Activated naive CD4-positive, alpha-beta T cell treated with anti-CD3 and anti-CD28 coated beads, Interleukin-2, amount 10 ng/mL, durations not matched to agents 7 days and 5 days (primary cell): Measurements from ENCODE around the gene RAD51B.

ENCODE experiments used
- CTCF ChIA-PET: fragments of 350-600 bp; sonication (Branson Sonifier 250); formaldehyde crosslinking; loops from one replicate; lab custom pipeline; 2021; ENCODE audit warnings: antibody characterized with exemption; lab: Charles Lee
- DNase-seq: peaks from one replicate; pipeline ENCODE4 v3.0.0-alpha.2; 2020
- H3K27ac Mint-ChIP-seq: one replicate; pipeline ENCODE4 v1.8.0; 2021; ENCODE audit warnings: mild to moderate bottlenecking, moderate library complexity, mixed read lengths
- H3K27me3 Mint-ChIP-seq: one replicate; pipeline ENCODE4 v1.8.0; 2021; ENCODE audit warnings: mild to moderate bottlenecking, mixed read lengths
- H3K36me3 Mint-ChIP-seq: one replicate; pipeline ENCODE4 v1.8.0; 2021; ENCODE audit warnings: mixed read lengths
- H3K4me1 Mint-ChIP-seq: one replicate; pipeline ENCODE4 v1.8.0; 2021; ENCODE audit warnings: mixed read lengths
- H3K4me3 Mint-ChIP-seq: one replicate; pipeline ENCODE4 v1.8.0; 2021; ENCODE audit warnings: mild to moderate bottlenecking, moderate library complexity, mixed read lengths
- H3K9me3 Mint-ChIP-seq: one replicate; pipeline ENCODE4 v1.8.0; 2021; ENCODE audit warnings: mixed read lengths

Gene RAD51B

GRCh38 chr14:68391311-68392014, 571.9 kb downstream of the RAD51B start:
- Mint-ChIP-seq H3K4me1 (no peaks in the 10 kb centered on the region), H3K4me3 (no peak overlapping the region), H3K9me3 (no peaks in the 10 kb centered on the region), H3K27me3 (no peaks in the 10 kb centered on the region), H3K36me3 (peaks cover 3% of the 10 kb centered on the region), H3K27ac (no peak overlapping the region)
- DNase-seq = no peak
- CTCF ChIA-PET = no interaction called here

GRCh38 chr14:68392393-68393141, 573.0 kb downstream of the RAD51B start:
- Mint-ChIP-seq H3K27me3 (no peaks in the 10 kb centered on the region), H3K4me3 (no peak overlapping the region), H3K36me3 (peaks cover 3% of the 10 kb centered on the region), H3K9me3 (no peaks in the 10 kb centered on the region), H3K4me1 (no peaks in the 10 kb centered on the region), H3K27ac (no peak overlapping the region)
- no peak for DNase-seq
- CTCF ChIA-PET = no interaction called here

GRCh38 chr14:68393259-68393658, 573.7 kb downstream of the RAD51B start:
- CTCF ChIA-PET = no interaction called here
- Mint-ChIP-seq H3K4me1 (no peaks in the 10 kb centered on the region), H3K9me3 (no peaks in the 10 kb centered on the region), H3K27ac (no peak overlapping the region), H3K4me3 (no peak overlapping the region), H3K36me3 (peaks cover 3% of the 10 kb centered on the region), H3K27me3 (no peaks in the 10 kb centered on the region)
- no peak for DNase-seq

GRCh38 chr14:68394118-68394763, 574.7 kb downstream of the RAD51B start:
- CTCF ChIA-PET = no interaction called here
- no peaks in the 10 kb centered on the region for H3K27me3 Mint-ChIP-seq
- no peaks in the 10 kb centered on the region for H3K4me1 Mint-ChIP-seq
- no peak overlapping the region for H3K4me3 Mint-ChIP-seq
- H3K27ac Mint-ChIP-seq = no peak overlapping the region
- no peaks in the 10 kb centered on the region for H3K36me3 Mint-ChIP-seq
- DNase-seq = no peak
- no peaks in the 10 kb centered on the region for H3K9me3 Mint-ChIP-seq

GRCh38 chr14:68394764-68395143, 575.2 kb downstream of the RAD51B start:
- CTCF ChIA-PET = no interaction called here
- Mint-ChIP-seq H3K27ac (no peak overlapping the region), H3K9me3 (no peaks in the 10 kb centered on the region), H3K36me3 (no peaks in the 10 kb centered on the region), H3K27me3 (no peaks in the 10 kb centered on the region), H3K4me3 (no peak overlapping the region), H3K4me1 (no peaks in the 10 kb centered on the region)
- no peak for DNase-seq

GRCh38 chr14:68395604-68396003, 576.0 kb downstream of the RAD51B start:
- no peak overlapping the region for H3K4me3 Mint-ChIP-seq
- H3K9me3 Mint-ChIP-seq = no peaks in the 10 kb centered on the region
- DNase-seq = no peak
- H3K36me3 Mint-ChIP-seq = no peaks in the 10 kb centered on the region
- CTCF ChIA-PET = no interaction called here
- H3K27me3 Mint-ChIP-seq = no peaks in the 10 kb centered on the region
- H3K4me1 Mint-ChIP-seq = no peaks in the 10 kb centered on the region
- H3K27ac Mint-ChIP-seq = no peak overlapping the region

GRCh38 chr14:68396461-68396860, 576.9 kb downstream of the RAD51B start:
- no peak for DNase-seq
- Mint-ChIP-seq H3K4me1 (no peaks in the 10 kb centered on the region), H3K27ac (no peak overlapping the region), H3K9me3 (no peaks in the 10 kb centered on the region), H3K4me3 (no peak overlapping the region), H3K27me3 (no peaks in the 10 kb centered on the region), H3K36me3 (no peaks in the 10 kb centered on the region)
- CTCF ChIA-PET = no interaction called here

GRCh38 chr14:68397371-68397811, 577.8 kb downstream of the RAD51B start:
- Mint-ChIP-seq H3K36me3 (no peaks in the 10 kb centered on the region), H3K4me3 (no peak overlapping the region), H3K4me1 (no peaks in the 10 kb centered on the region), H3K27ac (no peak overlapping the region), H3K9me3 (no peaks in the 10 kb centered on the region), H3K27me3 (no peaks in the 10 kb centered on the region)
- CTCF ChIA-PET = no interaction called here
- DNase-seq = no peak

GRCh38 chr14:68397822-68398221, 578.2 kb downstream of the RAD51B start:
- no peaks in the 10 kb centered on the region for H3K36me3 Mint-ChIP-seq
- H3K4me3 Mint-ChIP-seq = no peak overlapping the region
- no peaks in the 10 kb centered on the region for H3K4me1 Mint-ChIP-seq
- H3K27ac Mint-ChIP-seq = no peak overlapping the region
- no peak for DNase-seq
- H3K9me3 Mint-ChIP-seq = no peaks in the 10 kb centered on the region
- no peaks in the 10 kb centered on the region for H3K27me3 Mint-ChIP-seq
- CTCF ChIA-PET = no interaction called here

- CTCF ChIA-PET = no interaction called here
- no peak overlapping the region for H3K27ac Mint-ChIP-seq
- H3K9me3 Mint-ChIP-seq = no peaks in the 10 kb centered on the region
- H3K4me3 Mint-ChIP-seq = no peak overlapping the region
- no peaks in the 10 kb centered on the region for H3K27me3 Mint-ChIP-seq
- DNase-seq = no peak
- no peaks in the 10 kb centered on the region for H3K4me1 Mint-ChIP-seq
- no peaks in the 10 kb centered on the region for H3K36me3 Mint-ChIP-seq
These were observed 578.8 kb downstream of the RAD51B start for GRCh38 chr14:68398370-68398769.

GRCh38 chr14:68399971-68400370, 580.4 kb downstream of the RAD51B start:
- DNase-seq = no peak
- Mint-ChIP-seq H3K36me3 (no peaks in the 10 kb centered on the region), H3K4me3 (no peak overlapping the region), H3K4me1 (peaks cover 10% of the 10 kb centered on the region), H3K27me3 (no peaks in the 10 kb centered on the region), H3K27ac (no peak overlapping the region), H3K9me3 (no peaks in the 10 kb centered on the region)
- CTCF ChIA-PET = interaction anchor here (0.6 to 1.4 kb wide), 2 partner anchors 9 to 53 kb away, joined by 3 to 4 read pairs; no protein-coding TSS in a partner anchor

- Mint-ChIP-seq H3K4me3 (no peak overlapping the region), H3K27me3 (no peaks in the 10 kb centered on the region), H3K9me3 (no peaks in the 10 kb centered on the region), H3K4me1 (peaks cover 10% of the 10 kb centered on the region), H3K27ac (no peak overlapping the region), H3K36me3 (no peaks in the 10 kb centered on the region)
- no peak for DNase-seq
- CTCF ChIA-PET = interaction anchor here (1.1 to 1.4 kb wide), 2 partner anchors 8 to 443 kb away, joined by 4 read pairs; no protein-coding TSS in a partner anchor
These were observed 581.7 kb downstream of the RAD51B start for GRCh38 chr14:68401317-68401716.

GRCh38 chr14:68401855-68402254, 582.3 kb downstream of the RAD51B start:
- H3K4me3 Mint-ChIP-seq = no peak overlapping the region
- H3K27me3 Mint-ChIP-seq = no peaks in the 10 kb centered on the region
- H3K9me3 Mint-ChIP-seq = no peaks in the 10 kb centered on the region
- no peak for DNase-seq
- peaks cover 10% of the 10 kb centered on the region for H3K4me1 Mint-ChIP-seq
- no peaks in the 10 kb centered on the region for H3K36me3 Mint-ChIP-seq
- CTCF ChIA-PET = interaction anchor here (1.1 kb wide), 1 partner anchor 442 kb away, joined by 4 read pairs; no protein-coding TSS in a partner anchor
- H3K27ac Mint-ChIP-seq = no peak overlapping the region

- CTCF ChIA-PET = no interaction called here
- Mint-ChIP-seq H3K27ac (no peak overlapping the region), H3K4me1 (peaks cover 10% of the 10 kb centered on the region), H3K9me3 (no peaks in the 10 kb centered on the region), H3K27me3 (no peaks in the 10 kb centered on the region), H3K4me3 (no peak overlapping the region), H3K36me3 (no peaks in the 10 kb centered on the region)
- no peak for DNase-seq
These were observed 583.0 kb downstream of the RAD51B start for GRCh38 chr14:68402525-68403101.
